ENCODE data around the gene ZNF432. TPM values are rescaled to one million over a fixed set of nuclear protein-coding genes. Genes with fewer than 3 reads are reported as not detected.

ZNF432 gene
- total and polyA plus RNA-seq, 2 of the 13 experiments (the other 11 are each of a cell fraction or from before 2014, with no cell fraction given) = 4.1 to 8.7 TPM

GRCh38 chr19:52028027-52028779 lies 20.4 kb downstream of the ZNF432 start, which contains the start of gene ZNF614 (continued):
- TF ChIP-seq, protein P1, sequence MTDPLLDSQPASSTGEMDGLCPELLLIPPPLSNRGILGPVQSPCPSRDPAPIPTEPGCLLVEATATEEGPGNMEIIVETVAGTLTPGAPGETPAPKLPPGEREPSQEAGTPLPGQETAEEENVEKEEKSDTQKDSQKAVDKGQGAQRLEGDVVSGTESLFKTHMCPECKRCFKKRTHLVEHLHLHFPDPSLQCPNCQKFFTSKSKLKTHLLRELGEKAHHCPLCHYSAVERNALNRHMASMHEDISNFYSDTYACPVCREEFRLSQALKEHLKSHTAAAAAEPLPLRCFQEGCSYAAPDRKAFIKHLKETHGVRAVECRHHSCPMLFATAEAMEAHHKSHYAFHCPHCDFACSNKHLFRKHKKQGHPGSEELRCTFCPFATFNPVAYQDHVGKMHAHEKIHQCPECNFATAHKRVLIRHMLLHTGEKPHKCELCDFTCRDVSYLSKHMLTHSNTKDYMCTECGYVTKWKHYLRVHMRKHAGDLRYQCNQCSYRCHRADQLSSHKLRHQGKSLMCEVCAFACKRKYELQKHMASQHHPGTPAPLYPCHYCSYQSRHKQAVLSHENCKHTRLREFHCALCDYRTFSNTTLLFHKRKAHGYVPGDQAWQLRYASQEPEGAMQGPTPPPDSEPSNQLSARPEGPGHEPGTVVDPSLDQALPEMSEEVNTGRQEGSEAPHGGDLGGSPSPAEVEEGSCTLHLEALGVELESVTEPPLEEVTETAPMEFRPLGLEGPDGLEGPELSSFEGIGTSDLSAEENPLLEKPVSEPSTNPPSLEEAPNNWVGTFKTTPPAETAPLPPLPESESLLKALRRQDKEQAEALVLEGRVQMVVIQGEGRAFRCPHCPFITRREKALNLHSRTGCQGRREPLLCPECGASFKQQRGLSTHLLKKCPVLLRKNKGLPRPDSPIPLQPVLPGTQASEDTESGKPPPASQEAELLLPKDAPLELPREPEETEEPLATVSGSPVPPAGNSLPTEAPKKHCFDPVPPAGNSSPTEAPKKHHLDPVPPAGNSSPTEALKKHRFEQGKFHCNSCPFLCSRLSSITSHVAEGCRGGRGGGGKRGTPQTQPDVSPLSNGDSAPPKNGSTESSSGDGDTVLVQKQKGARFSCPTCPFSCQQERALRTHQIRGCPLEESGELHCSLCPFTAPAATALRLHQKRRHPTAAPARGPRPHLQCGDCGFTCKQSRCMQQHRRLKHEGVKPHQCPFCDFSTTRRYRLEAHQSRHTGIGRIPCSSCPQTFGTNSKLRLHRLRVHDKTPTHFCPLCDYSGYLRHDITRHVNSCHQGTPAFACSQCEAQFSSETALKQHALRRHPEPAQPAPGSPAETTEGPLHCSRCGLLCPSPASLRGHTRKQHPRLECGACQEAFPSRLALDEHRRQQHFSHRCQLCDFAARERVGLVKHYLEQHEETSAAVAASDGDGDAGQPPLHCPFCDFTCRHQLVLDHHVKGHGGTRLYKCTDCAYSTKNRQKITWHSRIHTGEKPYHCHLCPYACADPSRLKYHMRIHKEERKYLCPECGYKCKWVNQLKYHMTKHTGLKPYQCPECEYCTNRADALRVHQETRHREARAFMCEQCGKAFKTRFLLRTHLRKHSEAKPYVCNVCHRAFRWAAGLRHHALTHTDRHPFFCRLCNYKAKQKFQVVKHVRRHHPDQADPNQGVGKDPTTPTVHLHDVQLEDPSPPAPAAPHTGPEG (CRISPR knock-in tag; IDR thresholded peaks at IDR 0.05) = 0 out of 2 replicates have a peak, but pooled peaks have one; percentile 34
- TF ChIP-seq ATF7-NPFF (CRISPR knock-in tag; IDR thresholded peaks at IDR 0.05; ENCODE audit: low read depth) = peak; percentile 65; the same call in 1 of the 2 replicates
- TF ChIP-seq, protein P2, sequence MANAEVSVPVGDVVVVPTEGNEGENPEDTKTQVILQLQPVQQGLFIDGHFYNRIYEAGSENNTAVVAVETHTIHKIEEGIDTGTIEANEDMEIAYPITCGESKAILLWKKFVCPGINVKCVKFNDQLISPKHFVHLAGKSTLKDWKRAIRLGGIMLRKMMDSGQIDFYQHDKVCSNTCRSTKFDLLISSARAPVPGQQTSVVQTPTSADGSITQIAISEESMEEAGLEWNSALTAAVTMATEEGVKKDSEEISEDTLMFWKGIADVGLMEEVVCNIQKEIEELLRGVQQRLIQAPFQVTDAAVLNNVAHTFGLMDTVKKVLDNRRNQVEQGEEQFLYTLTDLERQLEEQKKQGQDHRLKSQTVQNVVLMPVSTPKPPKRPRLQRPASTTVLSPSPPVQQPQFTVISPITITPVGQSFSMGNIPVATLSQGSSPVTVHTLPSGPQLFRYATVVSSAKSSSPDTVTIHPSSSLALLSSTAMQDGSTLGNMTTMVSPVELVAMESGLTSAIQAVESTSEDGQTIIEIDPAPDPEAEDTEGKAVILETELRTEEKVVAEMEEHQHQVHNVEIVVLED (CRISPR knock-in tag; IDR thresholded peaks at IDR 0.05; ENCODE audit: borderline replicate concordance) = peak; percentile 82
- 0 out of 2 replicates have a peak, but pooled peaks have one; percentile 34 for TF ChIP-seq U2AF2 (IDR thresholded peaks at IDR 0.05; ENCODE audit: low read depth, low read length)
- TF ChIP-seq CREB1 (IDR thresholded peaks at IDR 0.05) = peak; percentile 96
- TF ChIP-seq CREB1 (CRISPR knock-in tag; IDR thresholded peaks at IDR 0.05) = peak; percentile 100
- TF ChIP-seq NR2F2 (IDR thresholded peaks at IDR 0.05; ENCODE audit: borderline replicate concordance, low read depth) = no peak
- TF ChIP-seq, protein P3, sequence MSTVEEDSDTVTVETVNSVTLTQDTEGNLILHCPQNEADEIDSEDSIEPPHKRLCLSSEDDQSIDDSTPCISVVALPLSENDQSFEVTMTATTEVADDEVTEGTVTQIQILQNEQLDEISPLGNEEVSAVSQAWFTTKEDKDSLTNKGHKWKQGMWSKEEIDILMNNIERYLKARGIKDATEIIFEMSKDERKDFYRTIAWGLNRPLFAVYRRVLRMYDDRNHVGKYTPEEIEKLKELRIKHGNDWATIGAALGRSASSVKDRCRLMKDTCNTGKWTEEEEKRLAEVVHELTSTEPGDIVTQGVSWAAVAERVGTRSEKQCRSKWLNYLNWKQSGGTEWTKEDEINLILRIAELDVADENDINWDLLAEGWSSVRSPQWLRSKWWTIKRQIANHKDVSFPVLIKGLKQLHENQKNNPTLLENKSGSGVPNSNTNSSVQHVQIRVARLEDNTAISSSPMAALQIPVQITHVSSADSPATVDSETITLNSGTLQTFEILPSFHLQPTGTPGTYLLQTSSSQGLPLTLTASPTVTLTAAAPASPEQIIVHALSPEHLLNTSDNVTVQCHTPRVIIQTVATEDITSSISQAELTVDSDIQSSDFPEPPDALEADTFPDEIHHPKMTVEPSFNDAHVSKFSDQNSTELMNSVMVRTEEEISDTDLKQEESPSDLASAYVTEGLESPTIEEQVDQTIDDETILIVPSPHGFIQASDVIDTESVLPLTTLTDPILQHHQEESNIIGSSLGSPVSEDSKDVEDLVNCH (CRISPR knock-in tag; IDR thresholded peaks at IDR 0.05) = no peak
- peak; percentile 95 for TF ChIP-seq ZNF414 (CRISPR knock-in tag; IDR thresholded peaks at IDR 0.05)
- TF ChIP-seq SNRNP70 (IDR thresholded peaks at IDR 0.05; ENCODE audit: low read depth, low read length) = no peak
- TF ChIP-seq SIX4 (CRISPR knock-in tag; IDR thresholded peaks at IDR 0.05) = peak; percentile 31; the same call in 1 of the 2 replicates
- peak; percentile 37; the same call in 1 of the 2 replicates for TF ChIP-seq FOXO1 (CRISPR knock-in tag; IDR thresholded peaks at IDR 0.05)
- no peak; the same call in 1 of the 2 replicates for TF ChIP-seq PHF21A (CRISPR knock-in tag; IDR thresholded peaks at IDR 0.05)
- TF ChIP-seq SMARCE1 (IDR thresholded peaks at IDR 0.05; ENCODE audit: borderline replicate concordance) = no peak
- TF ChIP-seq, protein P4, sequence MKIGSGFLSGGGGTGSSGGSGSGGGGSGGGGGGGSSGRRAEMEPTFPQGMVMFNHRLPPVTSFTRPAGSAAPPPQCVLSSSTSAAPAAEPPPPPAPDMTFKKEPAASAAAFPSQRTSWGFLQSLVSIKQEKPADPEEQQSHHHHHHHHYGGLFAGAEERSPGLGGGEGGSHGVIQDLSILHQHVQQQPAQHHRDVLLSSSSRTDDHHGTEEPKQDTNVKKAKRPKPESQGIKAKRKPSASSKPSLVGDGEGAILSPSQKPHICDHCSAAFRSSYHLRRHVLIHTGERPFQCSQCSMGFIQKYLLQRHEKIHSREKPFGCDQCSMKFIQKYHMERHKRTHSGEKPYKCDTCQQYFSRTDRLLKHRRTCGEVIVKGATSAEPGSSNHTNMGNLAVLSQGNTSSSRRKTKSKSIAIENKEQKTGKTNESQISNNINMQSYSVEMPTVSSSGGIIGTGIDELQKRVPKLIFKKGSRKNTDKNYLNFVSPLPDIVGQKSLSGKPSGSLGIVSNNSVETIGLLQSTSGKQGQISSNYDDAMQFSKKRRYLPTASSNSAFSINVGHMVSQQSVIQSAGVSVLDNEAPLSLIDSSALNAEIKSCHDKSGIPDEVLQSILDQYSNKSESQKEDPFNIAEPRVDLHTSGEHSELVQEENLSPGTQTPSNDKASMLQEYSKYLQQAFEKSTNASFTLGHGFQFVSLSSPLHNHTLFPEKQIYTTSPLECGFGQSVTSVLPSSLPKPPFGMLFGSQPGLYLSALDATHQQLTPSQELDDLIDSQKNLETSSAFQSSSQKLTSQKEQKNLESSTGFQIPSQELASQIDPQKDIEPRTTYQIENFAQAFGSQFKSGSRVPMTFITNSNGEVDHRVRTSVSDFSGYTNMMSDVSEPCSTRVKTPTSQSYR (CRISPR knock-in tag; IDR thresholded peaks at IDR 0.05; ENCODE audit: borderline replicate concordance) = no peak
